Urothelium cell line (cell line): ENCODE data around the gene ABO.
"Not testable (repeated sequence)": the region's sequence is repeated elsewhere in the genome, so short reads cannot be mapped to it uniquely, and the experiment has no call there.

Source experiments
- DNase-seq: peaks from one replicate; pipeline ENCODE4 v3.0.0; 2011; ENCODE audit warnings: low spot score, mixed read lengths
- FAIRE-seq: peaks from 2 replicates; lab custom pipeline; 2011; peaks lifted over from hg19 to GRCh38; lab: Jason Lieb, UNC

The ABO gene

DNA sequence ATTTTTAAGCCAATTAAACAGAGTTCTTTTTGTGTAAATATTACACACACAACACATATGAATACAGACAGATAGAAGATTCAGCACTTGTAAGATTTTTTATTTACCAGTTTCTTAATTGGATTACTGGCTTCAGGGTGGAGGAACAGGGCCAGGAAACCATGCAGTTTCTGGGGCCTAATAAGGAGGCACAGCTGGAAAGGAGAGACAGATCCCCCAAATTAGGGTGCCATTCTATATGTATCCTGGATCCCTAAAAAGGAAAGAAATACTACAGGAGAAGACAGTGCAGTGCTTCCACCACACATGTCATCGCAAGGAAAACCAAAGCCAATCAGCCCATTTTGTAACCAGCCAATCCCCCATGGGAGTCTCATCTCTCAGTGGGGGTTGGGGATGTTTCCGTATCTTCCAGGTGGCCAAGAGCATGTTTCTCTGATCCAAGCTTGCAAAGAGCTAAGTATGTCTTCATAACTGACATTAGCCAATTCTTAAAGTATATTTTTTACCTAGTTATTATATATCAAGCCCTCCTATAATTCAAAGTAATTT lies 15.8 kb upstream of the ABO start:
- DNase-seq (no peak), FAIRE-seq (no peak)

DNA sequence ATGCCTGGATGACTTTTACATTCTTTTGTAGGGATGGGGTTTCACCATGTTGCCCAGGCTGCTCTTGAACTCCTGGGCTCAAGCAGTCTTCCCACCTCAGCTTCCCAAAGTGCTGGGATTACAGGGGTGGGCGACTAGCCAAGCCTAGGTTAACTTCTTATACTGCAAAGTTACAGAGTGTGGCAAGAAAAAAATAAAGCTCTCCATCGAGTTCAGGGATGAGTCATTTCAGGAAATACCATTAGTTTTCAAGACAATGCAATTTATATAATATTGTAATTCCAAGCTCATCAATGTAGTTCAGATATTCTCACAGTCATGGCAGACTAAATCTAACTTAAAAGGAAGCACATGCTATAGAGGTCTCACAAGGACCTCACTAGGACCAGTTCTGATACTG lies 11.5 kb upstream of the ABO start:
- FAIRE-seq (no peak), DNase-seq (no peak)

DNA sequence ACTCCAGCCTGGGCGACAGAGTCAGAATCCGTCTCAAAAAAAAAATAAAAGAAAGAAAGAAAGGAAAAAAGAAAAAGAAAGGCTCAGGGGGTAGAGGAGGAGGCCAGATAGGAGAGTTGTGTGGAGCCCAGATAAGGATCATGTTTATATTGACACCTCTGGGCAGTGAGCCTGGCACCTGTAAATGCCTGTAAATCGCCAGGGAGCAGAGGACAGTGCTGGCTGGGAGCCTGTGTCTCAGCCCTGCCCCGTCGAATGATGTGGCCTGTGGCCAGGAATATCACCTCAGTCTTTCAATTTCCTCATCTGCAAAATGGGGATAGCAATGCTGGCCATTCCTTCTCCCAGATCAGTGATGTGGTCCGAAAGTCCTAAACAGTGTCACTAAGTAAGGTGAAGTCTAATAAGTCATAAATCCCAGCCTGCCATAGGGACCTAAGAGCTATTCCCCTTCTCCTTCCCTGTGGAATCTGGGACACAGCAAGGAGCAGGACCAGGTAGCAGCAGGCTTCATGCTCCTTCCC lies 10.3 kb upstream of the ABO start:
- FAIRE-seq (no peak), DNase-seq (no peak)

DNA sequence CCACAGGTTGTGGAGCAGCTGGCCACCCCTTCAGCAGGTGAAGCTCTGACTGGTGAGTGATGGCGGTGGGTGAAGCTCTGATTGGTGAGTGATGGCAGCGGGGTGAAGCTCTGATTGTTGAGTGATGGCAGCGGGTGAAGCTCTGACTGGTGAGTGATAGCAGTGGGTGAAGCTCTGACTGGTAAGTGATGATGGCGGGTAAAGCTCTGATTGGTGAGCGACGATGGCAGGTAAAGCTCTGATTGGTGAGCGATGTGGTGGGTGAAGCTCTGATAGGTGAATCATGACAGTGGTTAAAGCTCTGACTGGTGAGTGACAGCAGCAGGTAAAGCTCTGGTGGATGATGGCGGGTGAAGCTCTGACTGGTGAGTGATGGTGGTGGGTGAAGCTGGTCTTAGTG lies 9.4 kb upstream of the ABO start:
- FAIRE-seq: no peak
- no peak for DNase-seq

DNA sequence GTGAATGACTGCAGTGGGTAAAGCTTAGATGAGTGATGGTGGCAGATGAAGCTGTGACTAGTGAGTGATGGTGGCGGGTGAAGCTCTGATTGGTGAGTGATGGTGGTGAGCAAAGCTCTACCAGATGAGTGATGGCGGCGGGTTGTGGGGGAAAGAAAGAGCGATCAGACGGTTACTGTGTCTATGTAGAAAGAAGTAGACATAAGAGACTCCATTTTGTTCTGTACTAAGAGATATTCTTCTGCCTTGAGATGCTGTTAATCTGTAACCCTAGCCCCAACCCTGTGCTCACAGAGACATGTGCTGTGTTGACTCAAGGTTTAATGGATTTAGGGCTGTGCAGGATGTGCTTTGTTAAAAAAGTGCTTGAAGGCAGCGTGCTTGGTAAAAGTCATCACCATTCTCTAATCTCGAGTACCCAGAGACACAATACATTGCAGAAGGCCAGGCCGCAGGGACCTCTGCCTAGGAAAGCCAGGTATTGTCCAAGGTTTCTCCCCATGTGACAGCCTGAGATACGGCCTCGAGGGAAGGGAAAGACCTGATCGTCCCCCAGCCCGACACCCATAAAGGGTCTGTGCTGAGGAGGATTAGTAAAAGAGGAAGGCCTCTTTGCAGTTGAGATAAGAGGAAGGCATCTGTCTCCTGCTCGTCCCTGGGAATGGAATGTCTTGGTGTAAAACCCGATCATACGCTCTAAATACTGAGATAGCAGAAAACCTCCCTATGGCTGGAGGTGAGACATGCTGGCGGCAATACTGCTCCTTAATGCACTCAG lies 8.4 kb upstream of the ABO start:
- DNase-seq, FAIRE-seq: not testable (repeated sequence)

DNA sequence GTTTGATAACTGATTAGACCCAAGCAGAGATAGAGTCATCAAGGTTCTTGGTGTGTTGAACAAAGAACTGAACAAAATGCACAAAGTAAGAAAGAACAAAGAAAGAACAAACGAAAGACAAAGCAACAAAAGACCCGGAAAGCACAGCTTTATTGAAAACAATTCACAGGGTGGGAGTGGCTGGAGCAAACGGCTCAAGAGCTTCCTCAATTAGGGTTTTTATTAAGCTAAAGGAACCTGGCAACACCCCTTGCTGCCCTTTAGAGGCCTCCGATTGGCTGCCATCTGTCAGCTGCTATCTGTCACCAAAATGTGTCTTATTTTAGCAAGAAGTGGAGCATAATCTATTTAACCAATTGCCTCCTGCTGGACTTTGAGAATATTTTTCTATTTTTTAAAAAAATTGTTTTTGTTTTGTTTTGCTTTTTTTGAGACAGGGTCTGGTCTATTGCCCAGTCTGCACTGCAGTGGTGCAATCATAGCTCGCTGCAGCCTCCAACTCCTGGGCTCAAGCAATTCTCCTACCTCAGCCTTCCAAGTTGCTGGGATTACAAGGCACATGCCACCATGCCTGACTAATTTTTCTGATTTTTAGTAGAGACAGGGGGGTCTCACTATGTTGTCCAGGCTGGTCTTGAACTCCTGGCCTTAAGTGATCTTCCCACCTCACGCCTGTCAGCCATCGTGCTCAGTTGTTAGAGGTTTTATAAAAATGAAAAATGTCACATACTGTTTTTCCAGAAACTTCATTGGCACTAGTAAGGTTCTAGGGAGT lies 7.7 kb upstream of the ABO start:
- no peak for DNase-seq
- FAIRE-seq: no peak

DNA sequence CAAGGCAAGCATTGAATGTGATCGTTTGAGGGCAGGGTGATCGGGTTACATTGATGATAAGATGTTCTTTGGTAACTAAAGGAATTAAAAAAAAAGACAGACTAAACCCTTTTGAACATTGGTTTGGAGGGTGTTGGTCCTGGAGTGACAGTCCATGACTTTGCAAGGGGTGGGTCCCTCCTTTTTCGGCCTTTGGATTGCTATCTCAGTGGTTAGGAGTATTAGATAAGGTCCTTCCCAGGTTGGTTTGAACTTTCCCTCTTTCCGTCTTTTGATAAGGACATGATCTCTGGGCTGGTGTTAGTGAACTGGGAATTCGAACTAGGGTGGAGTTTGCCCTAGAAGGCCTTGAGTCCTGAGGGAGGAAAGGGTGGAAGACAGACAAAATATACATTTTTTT lies 5.4 kb upstream of the ABO start:
- DNase-seq: no peak
- no peak for FAIRE-seq

DNA sequence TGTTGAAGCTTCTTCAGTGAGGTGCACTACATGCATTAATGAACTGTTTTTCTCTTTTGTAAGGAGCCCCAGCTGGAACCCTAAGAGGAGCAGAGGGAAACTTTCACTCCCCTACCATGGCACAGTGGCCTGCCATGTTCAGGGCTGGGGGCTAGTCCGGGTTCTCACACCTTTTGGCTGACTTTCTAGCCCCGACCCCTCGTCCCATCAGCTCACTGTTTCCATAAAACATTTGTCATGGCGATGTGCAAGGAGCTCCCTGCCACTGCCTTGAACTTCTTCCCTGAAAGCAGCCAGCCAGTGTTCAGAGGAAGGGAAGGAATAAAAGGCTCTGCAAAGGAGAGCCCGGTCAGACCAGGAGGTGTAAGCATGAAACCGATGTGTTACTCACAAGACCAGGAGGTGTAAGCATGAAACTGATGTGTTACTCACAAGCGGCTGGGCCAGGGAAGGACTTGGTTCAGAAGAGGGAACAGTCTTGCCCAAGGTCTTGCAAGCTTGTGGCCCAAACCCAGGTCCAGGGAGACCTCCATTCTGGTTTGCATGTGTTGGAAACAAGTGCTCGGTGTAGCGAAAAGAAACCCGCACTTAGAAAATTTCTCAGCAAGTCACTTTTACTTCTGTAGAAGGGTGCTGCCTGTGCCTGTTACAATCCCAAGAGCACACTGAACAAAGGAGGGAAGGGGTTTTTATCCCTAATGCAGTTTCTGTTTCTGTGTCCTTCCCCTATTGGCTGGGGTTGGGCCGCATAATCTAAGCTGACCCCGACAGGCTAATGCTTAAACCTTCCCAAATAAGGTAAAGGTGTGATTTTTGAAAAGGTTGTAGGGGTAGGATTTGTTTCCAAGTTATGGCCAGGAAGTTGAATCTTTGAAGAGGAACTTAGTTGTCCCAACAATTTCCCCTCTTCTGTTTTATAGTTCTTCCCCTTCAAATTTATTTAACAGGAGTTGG lies 3.4 kb upstream of the ABO start:
- no peak for FAIRE-seq

DNA sequence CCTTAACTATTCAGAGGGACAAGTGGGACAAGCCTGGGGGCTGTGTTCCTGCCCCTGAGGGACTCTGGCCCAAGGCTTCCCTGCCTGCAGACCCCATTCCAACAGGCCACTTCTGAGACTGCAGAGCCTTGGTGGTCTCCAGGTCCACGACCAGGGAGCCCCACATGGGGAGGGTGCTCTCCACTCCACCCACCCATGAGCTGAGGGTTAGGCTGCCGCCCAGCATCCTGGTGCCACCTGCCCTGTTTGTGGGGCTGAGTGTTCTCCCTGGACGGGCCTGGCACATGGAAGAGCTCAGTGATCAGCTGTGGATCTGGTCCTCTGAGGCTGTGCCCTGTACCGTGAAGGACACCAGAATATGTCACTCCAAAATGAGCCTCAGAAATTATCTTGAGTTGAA lies 2.5 kb upstream of the ABO start:
- DNase-seq (no peak), FAIRE-seq (no peak)

More for the DNA sequence above, 3.4 kb upstream of the ABO start:
- DNase-seq: no peak

DNA sequence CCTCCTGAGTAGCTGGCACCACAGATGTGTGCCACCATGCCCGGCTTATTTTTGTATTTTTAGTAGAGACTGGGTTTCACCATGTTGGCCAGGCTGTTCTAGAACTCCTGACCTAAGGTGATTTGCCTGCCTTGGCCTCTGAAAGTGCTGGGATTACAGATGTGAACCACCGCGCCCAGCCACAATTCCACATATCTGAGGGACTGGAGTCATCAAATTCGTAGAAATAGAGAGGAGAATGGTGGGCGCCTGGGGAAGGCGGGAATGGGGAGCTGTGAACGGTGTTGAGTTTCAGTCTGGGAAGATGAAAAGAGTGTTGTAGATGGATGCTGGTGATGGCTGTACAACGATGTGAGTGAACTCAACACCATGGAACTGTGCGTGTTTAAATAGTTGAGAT lies 1.9 kb upstream of the ABO start:
- FAIRE-seq: no peak

DNA sequence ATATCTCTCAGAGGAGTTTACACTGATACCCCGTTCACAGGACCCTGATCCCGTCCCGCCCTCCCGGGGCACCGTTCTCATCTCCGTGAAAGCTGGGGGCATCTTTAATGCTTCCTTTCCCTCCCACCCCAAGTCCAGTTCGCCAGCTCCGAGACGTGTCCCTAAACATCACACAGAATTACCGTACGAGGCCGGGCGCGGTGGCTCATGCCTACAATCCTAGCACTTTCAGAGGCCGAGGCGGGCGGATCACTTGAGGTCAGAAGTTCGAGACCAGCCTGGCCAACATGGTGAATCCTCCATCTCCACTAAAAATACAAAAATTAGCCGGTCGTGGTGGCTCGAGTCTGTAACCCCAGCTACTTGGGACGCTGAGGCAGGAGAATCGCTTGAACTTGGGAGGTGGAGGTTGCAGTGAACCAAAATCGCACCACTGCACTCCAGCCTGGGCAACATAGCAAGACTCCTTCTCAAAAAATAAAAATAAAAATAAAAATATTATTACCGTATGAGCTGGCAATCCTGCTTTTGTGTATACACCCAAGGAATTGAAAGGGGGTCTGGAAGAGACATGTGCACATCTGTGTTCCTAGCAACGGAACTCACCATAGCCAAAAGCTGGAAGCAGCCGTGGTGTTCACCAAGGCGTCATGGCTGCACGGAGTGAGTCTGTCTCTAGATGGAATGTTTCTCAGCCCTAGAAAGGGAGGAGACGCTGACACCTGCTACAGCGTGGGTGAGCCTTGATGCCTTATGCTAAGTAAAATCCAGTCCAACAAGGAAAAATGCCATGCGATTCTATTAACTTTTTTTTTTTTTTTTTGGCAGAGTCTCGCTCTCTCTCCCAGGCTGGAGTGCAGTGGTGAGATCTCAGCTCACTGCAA lies 1.2 kb upstream of the ABO start:
- no peak for FAIRE-seq
- DNase-seq: no peak

More for the DNA sequence above, 1.9 kb upstream of the ABO start:
- DNase-seq: no peak

DNA sequence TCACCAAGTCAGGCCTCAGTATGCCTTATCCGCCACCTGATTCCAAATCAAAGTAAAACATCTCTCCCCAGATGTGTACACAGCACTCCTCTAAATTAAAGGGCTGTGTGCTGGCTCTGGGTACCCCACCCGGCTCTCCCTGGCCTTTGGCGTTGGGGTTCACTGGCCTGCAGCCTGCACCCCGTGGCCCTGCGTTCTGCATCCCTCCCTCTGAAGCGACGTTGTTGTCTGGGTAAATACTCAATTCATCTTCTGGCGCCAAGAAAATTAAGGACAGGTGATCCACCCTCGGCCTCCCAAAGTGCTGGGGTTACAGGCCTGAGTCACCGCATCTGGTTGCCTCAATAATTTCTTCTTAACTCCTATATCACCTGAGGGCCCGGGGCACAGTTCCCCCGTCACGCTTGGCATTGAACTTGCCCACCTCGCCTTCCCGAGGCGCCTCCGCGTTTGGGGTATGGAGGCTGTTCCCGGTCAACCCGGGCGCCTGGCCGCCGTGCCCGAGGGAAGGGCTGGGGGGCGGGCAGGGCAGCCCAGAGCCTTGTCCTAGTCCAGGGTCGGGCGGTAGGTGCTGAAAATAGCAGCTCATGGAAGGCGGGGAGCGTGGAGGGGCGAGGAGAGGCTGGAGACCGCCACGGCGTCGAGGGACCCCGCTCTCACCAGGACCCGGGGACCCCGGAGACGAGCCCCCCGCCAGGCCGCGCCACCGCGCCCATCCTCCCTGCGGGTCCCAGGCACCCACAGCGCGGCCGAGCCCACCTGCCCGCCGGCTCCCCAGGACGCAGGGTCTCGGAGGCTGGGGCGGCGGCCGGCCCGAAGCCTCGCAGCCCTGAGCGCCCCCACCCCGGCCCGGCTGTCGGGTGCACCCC lies 531 bp downstream of the ABO start:
- FAIRE-seq (no peak), DNase-seq (no peak)

DNA sequence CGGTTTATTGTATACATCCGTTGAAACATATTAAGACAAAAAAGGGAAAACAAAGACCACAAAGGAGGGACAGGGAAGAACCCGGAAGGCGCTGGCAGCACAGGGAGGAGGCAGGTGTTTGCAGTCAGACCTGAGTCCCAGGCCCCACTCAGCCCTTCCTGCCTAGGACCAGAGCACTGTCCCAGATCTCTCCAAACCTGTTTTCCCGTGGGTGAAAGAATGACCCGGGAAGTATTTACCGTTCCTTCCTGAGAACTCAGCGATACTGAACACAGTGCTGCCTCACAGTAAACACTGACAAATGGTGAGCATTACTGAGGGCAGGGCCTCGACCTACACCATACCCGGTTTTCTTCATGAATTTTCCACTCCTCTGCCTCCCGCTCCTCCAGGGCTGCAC lies 1.2 kb downstream of the ABO start:
- DNase-seq (no peak), FAIRE-seq (no peak)

DNA sequence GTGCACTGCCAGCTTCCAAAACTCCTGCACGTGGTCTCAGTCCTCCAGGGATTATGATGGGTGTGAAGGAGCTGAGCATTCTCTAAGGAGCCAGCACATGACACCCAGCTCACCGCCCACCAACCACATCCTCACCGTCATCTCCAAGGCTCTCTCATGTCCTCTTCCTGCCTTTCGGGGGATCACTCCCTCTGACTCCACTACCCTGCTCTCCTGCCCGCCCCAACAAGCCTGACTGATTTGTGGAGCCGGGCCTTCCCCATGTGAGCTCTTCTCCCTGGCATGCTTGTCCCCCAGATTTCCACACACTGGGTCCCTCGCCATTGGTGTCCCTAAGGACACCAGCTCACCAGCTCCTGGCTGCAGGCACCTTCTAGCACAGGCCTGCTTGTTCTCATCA lies 1.9 kb downstream of the ABO start:
- no peak for DNase-seq
- FAIRE-seq: no peak

DNA sequence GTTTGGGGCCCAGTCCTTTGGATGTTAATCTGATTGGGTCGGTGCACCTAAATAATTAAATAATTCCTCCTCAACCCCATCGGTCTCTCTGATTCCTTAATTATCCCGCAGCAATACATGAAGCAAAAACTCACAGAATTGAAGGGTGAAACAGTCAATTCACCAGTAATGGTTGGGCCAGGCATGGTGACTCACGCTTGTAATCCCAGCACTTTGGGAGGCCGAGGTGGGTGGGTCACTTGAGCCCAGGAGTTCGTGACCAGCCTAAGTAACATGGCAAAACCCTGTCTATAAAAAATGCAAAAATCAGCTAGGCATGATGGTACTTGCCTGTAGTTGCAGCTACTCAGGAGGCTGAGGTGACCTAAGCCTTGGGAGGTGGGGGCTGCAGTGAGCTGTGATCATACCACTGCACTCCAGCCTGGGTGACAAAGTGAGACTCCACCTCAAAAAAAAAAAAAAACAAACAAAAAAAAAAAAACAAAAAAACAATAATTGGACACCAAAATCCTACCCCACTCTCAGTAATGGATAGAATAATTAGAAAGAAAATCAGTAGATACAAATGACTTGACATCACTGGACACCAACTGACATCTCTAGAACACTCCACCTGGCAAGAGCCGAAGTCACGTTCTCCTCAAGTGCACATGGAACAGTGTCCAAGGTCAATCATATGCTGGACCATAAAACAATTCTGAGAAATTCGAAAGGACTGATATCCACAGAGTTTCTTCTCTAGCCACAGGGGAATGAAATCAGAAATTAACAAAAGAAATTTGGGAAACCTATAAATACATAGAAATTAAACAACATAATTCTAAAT lies 5.3 kb downstream of the ABO start:
- no peak for FAIRE-seq
- DNase-seq: no peak

DNA sequence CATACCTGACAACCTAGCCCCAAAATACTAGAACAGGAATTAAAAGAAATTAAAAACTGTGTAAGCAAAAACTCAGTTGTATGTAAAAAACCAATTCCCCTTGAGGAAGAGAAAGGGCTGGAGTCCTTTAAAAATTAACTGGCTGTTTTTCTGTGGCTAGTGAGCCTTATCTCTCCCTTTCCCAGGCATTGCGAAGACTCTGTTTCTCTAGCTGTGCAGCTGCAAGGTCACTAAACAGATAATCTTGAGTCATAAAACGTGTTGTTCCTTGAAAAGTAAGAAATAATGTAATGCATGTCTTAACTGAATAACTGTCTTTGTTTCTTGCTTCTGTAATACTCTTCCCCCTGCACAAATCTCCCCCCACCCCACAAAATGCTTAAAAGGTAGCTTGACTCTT lies 5.9 kb downstream of the ABO start:
- FAIRE-seq, DNase-seq: not testable (repeated sequence)

DNA sequence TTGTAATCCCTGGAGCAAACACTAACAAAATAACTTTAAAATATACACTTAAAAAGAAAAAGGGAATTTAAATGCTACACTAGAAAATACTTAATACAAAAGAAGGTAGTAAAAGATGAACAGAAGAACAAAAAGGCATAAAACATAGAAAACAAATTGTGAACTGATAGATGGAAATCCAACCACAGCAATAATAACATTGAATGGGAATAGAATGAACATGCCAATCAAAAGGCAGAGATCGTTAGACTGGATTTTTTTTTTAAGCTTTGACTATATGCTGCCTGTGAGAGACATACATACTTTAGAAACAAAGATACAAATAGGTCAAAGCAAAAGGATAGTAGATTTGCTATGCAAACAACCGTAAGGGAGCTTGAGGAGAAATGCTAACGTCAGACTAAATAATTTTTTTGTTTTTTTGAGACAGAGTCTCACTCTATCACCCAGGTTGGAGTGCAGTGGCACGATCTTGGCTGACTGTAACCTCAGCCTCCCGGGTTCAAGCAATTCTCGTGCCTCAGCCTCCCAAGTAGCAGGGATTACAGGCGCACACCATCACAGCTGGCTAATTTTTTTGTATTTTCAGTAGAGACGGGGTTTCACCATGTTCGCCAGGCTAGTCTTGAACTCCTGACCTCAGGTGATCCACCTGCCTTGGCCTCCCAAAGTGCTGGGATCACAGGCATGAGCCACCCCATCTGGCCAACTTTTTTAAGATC lies 6.5 kb downstream of the ABO start:
- no peak for FAIRE-seq
- DNase-seq: no peak
